GM21381 (cell line): ENCODE results near the gene TBC1D22A.

Experiments used
- ATAC-seq: cut with Tn5 transposase; IDR thresholded peaks from one replicate; pipeline ENCODE4 v1.9.1; 2021; ENCODE audit warnings: mild to moderate bottlenecking, moderate library complexity; ENCODE audit not compliant: unreplicated experiment

Gene TBC1D22A

DNA sequence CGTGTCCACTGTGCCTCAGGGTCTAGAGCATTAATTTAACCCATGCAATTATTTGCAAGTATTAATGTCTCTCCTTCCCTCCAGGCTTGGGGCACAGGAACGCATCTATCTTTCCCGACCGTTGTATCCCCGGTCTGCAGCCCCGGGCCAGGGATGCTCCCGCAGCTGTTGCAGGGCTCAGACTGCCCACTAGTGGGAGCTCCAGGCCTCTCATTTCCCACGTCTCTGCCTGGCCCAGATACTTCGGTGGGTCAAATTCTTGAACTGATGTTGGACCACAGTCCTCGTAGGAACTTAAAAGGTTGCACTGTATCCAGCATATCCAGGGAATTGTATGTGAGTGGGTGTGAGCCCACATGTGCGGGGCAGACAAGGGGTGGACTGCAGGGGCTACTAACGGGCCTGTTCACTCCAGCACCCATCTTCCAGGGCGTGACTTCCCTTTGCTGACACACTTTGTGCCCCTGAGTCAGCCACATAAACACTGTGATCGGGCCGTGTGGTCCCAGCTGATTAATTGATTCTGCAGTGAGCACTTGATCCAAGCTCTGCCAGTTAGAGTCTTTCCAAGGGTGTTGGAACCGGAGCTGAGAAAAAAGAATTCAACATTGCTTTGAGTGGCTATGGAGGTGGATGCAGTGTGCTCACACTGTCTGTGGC lies 451.3 kb downstream of the TBC1D22A start:
- no peak for ATAC-seq

DNA sequence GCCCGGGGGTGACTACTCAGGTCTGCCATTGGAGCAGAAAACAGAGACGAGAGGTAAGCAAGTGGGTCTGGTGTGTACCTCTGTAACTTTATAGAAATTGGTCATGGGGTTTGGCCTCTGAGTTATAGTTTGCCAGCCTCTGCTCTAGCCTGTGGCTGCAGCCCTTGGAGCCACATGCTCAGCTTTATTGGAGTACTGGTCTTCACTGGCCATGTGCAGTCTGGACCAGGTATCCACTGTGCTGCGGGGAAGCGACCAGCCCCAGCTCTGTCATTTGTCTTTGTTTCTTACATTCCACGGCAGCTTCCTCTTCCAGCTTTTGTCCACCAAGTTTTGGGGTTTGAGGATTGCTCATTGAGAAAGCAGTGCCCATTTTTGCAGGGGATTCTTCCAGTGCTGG lies 453.4 kb downstream of the TBC1D22A start:
- no peak for ATAC-seq

DNA sequence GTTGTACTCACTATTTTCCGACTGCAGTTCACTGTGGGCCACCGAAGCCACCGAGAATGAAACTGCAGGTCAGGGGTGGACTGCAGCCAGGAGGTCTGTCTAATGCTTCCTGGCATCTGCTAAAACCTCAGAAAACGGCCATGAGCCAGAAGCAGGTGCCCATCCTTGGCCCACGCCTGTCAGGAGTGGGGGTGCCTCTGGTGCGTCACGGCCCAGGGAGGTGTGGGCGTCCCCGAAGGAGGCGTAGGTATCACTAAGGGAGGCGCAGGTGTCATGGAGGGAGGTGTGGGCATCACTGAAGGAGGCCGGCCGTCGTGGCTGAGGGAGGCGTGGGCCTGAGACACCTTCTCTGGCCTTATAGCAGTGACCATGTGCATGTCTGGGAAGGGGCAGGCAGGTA lies 456.2 kb downstream of the TBC1D22A start:
- no peak for ATAC-seq

DNA sequence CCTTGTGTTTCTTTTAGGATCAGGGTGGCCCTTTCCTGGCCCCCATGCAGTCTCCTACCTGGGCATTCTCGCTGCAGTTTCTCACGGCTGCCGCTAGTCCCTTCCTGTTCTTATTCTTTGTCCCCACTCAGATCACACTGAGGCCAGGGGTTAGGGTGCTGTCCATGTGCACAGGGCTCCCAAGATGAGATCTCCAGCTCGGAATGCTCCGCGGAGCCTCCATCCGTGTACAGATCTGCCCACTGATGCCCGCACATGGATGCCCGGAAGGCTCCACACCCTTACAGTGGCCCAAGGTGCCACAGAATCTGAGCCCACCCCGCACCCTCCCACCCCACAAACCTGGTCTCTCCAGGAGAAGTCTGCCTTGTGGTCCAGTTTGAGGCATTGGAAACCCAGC lies 457.3 kb downstream of the TBC1D22A start:
- ATAC-seq, result no peak

DNA sequence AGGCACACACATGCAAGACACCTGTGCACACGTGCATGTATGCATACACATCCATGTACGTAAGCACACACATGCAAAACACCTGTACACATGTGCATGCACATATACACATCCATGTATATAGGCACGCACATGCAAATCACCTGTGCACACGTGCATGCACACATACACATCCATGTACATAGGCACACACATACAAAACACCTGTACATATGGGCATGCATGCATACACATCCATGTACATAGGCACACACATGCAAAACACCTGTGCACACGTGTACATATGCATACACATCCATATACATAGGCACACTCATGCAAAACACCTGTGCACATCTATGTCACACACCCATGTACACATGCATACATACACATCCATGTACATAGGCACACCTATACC lies 458.3 kb downstream of the TBC1D22A start:
- no peak for ATAC-seq

DNA sequence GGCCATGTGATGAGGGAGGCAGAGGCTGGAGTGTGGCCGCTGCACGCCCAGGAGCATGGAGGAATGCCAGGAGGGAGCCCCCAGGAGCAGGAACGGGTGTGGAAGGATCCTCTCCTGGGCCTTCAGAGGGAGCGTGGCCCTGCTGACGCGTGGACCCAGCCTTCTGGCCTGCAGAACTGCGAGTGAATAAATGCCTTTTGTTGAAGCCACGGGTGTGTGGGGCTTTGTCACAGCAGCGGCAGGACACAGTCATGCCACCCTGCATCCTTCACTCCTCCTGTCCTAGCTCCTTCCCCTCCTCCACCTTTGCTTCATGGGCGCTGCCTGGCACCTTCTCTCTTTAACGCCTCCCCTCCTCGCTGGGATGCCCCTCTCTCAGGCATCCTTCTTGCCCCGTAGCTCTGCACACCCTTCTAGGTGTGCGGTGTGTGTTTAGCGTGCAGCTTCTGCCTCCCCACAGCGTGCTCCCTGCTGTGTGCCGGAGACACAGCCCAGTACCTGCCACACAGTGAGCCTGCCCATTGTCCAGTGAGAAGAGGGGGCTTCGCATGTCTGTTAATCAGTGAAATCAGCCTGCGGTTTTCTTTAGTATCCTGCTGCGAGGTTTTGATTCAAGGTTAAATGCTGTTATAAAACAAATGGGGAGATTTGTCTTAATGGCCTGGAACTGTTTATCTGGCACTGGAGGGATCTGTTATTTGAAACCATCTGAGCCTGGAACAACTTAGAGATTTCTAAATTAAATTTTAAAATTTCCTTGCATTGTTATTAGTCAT lies 459.6 kb downstream of the TBC1D22A start:
- no peak for ATAC-seq
